Stimulated activated CD4-positive, alpha-beta T cell treated with anti-CD3 and anti-CD28 coated beads, Interleukin-15, amount 100 ng/mL, for 1 hour (primary cell): ENCODE data around the gene TUBGCP4.

Experiments used
- DNase-seq, 2 donors: peaks; one replicate each; pipeline ENCODE4 v3.0.0-alpha.2; 2020; ENCODE audit warnings: low read depth in 1 of 2, low spot score in 1 of 2

Gene TUBGCP4

DNA sequence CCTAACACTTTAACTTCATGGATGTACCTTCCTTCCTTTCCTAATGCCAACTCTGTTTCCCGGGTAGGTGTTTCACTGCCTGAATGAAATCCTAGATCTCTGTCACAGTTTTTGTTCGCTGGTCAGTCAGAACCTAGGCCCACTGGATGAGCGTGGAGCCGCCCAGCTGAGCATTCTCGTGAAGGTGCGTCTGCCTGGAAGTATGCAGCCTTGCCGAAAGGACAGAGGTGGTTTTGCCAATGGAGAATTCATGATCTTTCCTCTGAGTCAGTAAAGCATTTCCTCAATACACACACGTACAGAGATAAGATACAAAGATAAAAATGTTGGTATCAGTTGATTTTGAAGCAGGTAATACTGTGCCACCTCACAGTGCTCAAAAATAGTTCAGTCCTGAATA, 32.7 kb downstream of the TUBGCP4 start:
- no peak for DNase-seq

DNA sequence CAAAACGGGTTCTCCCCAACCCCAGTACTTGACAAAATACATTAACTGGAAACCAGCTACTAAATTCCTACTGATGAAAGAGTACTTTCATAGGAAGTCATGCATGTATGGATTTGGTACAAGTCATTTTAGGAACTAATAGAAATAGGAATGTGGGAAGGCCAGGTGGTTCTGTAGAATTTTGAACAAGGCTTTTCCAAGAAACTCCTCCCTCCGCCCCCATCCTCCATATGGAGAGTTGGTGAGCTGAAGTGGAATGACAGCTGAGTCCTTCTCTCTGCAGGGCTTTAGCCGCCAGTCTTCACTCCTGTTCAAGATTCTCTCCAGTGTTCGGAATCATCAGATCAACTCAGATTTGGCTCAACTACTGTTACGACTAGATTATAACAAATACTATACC, 33.2 kb downstream of the TUBGCP4 start:
- DNase-seq = no peak

DNA sequence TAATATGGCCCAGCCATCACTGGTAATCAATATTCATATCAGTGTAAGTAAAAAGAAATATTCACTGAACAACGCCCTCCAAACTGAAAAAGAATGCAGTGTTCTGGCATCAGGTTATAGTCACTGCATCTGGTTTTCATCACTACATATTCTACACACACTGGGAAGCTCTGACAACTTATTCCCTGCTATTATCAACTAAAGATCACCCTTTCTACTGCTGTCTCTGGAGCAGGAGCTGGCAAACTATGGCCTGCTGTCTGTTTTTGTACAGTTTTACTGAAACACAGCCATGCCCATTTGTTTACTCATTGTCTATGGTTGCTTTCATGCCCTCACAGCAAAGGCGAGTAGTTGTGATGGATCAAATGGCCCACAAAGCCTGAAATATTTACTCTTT, 35.3 kb downstream of the TUBGCP4 start:
- no peak for DNase-seq

DNA sequence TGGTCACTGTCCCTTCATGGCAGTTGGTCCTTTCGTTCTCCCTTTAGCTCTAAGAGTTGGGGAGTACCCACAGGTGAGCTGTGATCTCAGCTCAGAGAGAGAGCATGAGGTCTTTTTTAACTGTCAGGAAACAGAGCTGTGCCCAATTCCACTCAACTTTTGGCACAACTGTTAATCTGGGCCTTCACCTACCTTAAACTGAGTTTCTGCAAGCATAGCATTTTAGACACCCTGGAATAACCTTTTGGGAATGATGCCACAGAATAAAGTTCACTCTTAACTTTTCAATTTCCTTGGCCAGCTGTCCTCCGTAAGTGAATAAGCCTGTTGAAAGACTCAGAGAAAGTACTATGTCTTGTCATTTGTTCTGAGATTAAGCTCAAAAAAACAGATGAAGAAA, 35.9 kb downstream of the TUBGCP4 start:
- DNase-seq = no peak

DNA sequence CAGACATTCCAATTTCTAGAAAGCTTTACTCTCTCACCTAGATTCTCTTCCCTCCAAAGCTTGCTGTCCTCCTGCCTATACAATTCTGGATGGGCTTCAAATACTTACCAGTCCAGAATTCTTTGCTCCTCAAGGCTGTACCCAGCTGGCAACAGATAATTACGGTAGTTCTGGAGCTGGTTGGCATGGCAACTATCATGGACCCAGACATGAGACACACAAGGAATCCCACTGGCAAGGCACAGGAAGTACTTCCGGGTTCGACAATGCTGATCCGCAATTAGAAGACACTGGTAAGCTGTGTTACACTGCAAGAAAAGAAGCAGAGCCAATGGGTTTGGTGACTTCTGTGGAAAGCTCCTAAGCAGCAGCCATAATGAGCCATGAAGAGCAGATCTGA, 37.9 kb downstream of the TUBGCP4 start:
- DNase-seq = no peak

DNA sequence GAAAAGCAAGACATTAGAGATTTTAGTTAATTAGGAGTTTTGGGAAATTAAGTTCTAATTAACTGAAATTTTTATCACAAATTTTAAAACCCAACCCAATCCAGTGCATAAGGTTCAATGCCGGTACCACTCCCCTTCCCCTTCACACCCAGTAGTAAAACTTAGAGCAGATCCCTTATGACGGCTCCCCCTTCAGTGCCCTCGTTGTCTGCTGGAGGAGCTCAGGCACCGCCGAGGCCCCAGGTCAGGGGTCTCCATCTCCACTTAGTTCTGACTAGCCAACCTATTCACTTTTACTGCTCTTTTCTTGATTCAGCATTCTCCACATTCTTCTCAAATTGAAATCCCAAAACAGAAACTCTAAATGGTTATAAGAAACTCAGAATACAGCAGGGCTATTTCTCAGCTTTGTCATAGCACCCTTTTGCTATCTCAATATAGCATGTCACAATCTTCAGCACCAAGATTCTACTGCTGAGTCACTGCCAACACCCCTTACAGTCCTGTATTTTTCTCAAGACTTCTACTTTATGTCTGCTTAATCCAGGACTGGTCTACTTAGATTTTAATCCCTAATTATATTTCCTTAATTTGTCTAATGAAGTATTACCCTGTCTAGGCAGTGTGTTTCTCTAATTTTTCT, 39.8 kb downstream of the TUBGCP4 start:
- DNase-seq = no peak

DNA sequence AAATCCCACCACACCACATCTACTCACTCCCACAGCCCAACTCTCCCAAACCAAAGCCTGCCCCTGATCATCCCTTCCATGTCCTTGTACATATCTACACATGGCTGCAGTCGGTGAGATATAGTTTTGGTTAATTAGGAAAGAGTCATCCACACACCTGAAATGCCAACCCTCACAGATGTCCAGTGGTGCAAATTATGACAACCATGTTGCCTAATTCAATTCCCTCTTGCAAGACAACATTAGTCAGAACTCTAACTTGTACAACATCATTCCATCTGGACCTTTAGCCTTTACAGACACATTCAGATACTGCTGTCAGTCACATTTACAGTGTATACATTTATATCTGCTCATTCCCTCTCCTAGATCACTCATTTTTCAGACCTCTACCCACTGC, 41.2 kb downstream of the TUBGCP4 start:
- DNase-seq = no peak

DNA sequence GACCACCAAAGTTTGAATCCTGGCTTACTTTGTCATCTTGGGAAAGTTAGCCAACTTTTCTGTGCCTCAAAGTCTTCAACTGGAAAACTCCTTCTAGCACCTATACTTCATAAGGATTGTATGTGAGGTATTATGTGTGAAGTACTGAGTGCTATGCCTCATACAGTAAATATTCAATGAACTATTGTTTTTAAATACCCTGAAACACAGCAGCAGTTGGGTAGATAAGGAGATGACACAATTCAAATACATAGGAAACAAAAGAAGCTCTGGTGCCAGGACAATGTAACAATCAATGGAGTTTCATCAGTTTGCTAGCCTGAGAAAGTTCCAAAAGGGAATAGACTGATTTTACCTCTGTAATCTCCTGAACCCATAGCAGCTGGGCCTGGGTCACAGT, 43.3 kb downstream of the TUBGCP4 start:
- DNase-seq = no peak

DNA sequence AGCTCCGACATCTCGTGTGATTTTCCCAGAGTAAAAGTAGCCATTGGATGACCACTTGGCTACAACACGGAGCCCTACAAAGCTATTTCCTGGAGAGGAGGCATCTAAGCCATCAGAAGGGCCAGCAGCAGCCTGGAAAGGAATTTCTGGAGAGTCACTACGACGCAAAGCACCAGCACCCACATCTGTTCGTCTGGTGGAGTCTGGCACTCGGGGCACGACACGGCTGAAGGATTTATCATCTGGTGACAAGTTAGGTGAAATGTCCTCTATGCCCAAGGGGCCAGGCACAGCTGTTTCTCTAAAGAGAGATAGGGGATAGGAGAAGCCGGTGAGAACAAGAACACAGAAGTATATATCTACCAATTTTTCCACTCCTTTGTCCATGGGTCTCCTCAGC, 49.5 kb downstream of the TUBGCP4 start:
- DNase-seq = no peak

DNA sequence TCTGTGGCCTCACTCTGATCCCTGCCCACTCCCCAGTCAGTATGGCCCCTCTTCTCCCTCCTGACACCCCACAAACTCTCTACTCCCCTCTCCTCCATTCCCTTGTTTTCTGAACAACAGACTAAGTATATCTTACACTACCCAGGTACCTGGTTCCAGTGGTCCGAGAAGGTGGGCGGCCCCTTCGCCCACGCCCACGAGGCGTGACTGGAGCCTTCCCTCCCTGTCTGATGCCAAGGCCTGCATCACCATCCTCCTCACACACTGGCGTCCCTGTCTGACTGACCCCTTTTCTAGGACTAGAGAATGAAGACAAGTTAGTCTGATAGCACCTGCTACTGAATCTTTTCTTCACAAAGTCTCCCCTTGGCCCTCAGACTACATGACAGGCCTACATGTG, 50.0 kb downstream of the TUBGCP4 start:
- DNase-seq = no peak

DNA sequence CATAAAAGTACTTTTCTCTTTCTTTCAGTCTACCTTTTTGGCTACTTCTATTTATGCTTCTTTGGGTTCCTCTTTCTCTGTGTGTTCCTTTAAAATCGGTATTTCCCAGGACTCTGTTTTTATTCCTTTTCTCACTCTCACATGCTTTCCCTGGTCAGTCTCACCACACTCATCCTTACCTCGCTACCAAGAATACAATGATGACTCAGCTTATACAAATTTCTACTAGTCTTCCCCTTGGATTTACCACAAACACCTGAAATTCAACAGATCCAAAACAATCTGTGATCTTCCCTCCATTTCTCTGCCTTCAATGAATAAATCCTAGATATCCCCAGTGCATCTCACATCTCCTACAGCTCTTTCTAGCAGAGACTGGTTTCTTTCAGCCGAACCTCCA, 52.9 kb downstream of the TUBGCP4 start:
- no peak for DNase-seq

DNA sequence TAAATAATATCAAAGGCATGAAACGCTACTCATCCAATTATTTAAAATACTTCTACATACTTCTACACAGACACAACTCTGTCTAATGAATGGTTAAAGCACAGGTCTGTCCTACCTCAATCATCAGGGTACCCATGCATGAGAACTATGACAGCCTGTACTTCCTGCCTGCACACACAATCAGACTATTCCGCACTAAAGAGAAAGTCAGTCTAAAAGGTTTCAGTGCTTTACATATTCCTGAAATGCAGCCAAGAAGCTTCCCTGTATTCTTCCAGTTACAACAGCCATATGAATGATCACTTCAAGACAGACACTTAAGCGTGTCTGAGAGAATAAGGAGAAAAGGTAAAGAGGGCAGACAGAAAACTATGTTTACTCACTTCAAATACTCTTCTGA, 58.8 kb downstream of the TUBGCP4 start:
- no peak for DNase-seq

DNA sequence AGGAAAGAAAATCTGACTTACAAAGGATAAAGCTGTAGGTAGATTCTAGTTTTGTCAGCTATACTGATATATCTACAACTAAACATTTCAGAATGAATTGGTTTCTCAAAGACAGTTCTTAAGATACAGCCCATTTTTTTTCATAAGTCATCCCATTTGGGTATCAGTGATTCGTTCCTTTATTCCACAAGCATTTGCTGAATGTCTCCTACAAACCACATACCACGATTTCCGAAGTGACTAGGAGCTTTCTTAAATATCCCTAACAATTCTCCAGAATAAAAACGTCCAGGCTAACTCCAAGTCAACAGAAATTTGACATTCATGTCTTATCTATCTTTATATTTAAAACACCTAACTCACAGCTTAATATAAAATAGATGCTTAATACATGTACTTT, 62.3 kb downstream of the TUBGCP4 start:
- DNase-seq = no peak

DNA sequence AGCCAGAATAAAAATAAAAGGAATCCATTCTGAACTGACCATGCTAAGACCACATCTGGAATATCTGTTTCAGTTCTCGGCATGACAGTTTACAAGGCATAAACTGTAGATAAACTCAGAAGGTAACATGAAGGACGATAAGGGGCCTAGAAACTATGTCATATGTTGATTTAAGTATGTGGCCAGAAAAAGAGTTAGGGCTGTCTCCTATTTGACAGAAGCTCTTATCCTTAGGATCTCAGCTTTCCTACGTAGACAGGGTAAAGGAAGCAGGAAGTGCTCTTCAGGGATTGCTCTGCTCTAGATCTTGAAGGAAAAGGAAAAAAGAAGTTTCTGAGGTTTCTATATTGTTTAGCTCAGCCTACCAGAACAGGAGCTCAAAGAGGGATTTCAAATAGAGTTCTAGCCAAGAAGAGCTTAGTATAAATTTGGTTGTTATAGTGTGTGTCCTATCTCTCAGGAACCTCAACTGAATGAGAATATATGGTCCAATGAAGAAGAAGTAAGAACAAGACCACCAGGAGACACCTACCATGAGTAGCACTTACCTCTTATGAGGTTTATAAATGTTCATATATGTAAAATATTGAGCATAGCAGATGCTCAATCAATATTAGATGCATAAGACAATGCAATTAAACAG, 62.9 kb downstream of the TUBGCP4 start:
- DNase-seq = no peak

DNA sequence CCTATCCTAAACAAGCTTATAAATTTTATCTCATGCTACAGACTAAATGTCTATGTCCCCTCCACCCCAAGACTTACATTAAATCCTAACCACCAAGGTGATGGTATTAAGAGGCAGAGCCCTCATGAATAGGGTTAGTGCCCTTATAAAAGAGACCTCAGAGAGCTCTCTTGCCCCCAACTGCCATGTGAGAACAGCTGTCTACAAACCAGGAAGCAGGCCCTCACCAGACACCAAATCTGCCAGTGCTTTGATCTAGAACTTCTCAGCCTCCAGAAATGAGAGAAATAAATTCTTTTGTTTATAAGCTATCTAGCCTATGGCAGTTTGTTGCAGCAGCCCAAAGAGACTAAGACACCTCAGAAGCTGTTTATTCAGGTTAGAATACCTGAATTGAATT, 63.5 kb downstream of the TUBGCP4 start:
- no peak for DNase-seq

DNA sequence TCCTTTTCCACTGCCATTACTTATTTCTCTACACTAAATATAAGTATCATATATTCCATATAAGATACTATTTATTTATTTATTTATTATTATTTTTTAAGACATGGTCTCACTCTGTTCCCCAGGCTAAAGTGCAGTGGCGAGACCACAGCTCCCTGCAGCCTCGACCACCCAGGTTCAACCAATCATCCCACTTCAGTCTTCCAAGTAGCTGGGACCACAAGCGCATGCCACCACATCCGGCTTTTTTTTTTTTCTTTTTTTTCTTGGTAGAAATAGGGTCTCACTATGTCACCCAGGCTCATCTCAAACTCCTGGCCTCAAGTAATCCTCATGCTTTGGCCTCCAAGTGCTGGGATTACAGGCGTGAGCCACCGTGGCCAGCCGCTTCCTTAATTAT, 65.5 kb downstream of the TUBGCP4 start:
- DNase-seq = no peak

DNA sequence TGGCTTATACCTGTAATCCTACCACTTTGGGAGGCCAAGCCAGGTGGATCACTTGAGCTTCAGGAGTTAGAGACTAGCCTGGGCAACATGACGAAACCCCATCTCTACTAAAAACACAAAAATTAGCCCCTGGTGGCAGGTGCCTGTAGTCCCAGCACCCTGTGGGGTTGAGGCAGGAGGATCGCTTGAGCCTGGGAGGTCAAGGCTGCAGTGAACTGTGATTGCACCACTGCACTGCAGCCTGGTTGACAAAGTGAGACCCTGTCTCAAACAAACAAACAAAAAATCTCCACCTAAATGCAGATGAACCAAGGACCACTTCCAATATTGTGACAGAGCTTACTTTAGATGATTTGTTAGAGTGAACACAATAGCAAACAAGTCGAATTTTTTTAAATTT, 68.4 kb downstream of the TUBGCP4 start:
- DNase-seq = no peak

DNA sequence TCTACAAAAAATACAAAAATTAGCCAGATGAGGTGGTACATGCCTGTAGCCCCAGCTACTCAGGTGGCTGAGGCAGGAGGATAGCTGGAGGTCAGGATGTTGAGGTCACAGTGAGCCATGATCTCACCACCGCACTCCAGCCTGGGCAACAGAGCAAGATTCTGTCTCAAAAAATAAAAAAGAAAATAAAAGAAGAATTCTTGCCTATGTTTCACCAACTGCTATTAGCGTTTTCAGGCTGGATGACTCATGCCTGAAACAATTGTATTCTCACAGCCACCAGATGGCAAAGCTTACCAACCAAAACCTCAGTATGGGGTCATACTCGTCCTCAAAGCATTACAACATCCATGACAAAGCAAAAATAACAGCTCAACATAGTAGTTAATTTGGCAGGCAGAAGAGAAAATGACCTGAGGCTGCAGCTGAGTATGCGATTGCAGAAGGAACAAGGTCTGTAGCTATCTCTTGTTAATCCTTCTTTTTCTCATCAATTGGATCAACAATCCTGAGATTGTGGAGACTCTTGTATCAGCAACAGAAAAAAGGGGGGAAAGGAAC, 69.9 kb downstream of the TUBGCP4 start:
- no peak for DNase-seq

DNA sequence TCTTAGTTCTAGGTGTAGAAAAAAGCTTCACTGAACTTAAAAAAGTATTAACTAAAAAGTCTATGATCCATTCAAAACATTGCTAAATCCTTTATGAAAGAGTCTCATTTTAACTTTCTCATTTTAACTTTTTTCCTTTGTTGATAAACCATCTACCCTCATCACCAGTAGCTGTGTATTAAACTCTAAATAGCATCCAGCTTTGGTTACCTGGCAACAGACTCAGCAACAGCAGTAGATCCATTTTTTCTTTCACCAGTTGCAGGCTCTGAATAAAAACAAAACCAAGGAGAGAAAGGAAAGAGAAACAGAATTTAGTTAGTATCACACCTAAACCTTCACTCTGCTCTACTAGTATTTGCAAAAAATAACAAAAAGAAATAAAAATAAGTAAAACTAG, 70.4 kb downstream of the TUBGCP4 start:
- no peak for DNase-seq

DNA sequence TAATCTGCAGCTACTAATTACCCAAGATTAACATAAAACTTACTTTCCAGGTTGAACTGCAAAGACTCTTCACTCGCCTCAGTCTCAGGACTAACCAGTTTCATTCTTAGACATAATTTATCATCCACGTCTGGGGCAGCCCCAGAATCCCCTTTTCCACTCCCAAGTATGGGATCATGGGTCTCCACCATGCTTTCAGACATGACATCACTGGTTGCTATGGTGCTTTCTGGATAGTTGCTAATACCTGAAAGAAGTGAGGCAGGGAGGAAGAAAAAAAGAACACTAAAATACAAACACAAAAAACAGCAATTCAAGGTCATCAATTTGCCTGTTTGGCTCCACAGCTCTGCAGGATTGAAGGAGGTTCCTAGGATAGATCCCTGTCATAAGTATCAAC, 75.4 kb downstream of the TUBGCP4 start:
- DNase-seq = no peak

DNA sequence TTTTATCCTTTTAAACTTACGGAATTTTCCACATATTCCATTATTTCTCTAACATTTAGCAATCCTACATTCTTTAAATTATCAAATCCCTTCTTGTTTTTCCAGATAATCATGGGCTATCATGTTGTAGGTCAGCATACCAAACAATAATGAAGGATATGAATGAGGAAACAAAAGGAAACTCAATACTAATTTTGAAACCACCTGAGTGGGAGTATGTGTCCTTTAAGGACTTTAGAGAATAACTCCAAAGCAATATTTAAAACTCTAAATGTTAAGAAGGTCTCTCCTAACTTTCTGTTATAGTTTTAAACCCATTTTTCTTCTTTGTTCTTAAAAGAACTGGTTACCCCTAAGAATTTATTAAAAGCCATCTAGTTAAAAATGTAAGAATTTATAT, 79.1 kb downstream of the TUBGCP4 start:
- DNase-seq = no peak
